ENCODE measurements around the gene ANKS1B.

GRCh38 chr12:99611117-99611516, 373.6 kb downstream of the ANKS1B start:
- TF ChIP-seq ZFP37 (tag by site-specific recombination; IDR thresholded peaks at IDR 0.05) (no peak), ZBTB17 (tag by site-specific recombination; IDR thresholded peaks at IDR 0.05) (no peak), CTCF (tag by site-specific recombination; IDR thresholded peaks at IDR 0.05) (no peak), ZNF175 (tag by site-specific recombination; IDR thresholded peaks at IDR 0.05) (no peak), GLI4 (tag by site-specific recombination; IDR thresholded peaks at IDR 0.05) (no peak)
- TF ChIP-seq, protein P1, sequence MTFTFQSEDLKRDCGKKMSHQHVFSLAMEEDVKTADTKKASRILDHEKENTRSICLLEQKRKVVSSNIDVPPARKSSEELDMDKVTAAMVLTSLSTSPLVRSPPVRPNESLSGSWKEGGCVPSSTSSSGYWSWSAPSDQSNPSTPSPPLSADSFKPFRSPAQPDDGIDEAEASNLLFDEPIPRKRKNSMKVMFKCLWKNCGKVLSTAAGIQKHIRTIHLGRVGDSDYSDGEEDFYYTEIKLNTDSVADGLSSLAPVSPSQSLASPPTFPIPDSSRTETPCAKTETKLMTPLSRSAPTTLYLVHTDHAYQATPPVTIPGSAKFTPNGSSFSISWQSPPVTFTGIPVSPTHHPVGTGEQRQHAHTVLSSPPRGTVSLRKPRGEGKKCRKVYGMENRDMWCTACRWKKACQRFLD (tag by site-specific recombination; IDR thresholded peaks at IDR 0.05), result no peak

Measured in HEK293 (cell line).